PC-3 (cell line): ENCODE data around the gene CLN3. TPM values are rescaled to one million over a fixed set of nuclear protein-coding genes. Genes with fewer than 3 reads are reported as not detected.

Source experiments
- ATAC-seq: fragments of 200-7000 bp; cut with Tn5 transposase; 2 replicates; pipeline ENCODE4 v1.9.1; 2020; ENCODE audit warnings: mild to moderate bottlenecking, moderate library complexity
- BruUV-seq: library from RNA; stranded (reverse); fragments of 400-500 nt; replicated peaks from 2 replicates; lab custom pipeline; 2021; lab: Mats Ljungman, UMichigan
- CTCF ChIA-PET: fragments of 300-600 bp; sonication (Branson Sonifier 250); formaldehyde crosslinking; loops from one replicate; lab custom pipeline; 2022; ENCODE audit warnings: antibody characterized with exemption; lab: Charles Lee
- POLR2A ChIA-PET: fragments of 300-600 bp; sonication (Branson Sonifier 250); formaldehyde crosslinking; loops from one replicate; lab custom pipeline; 2022; ENCODE audit warnings: antibody characterized with exemption; ENCODE audit not compliant: unreplicated experiment; lab: Charles Lee
- DNase-seq: peaks from one replicate; pipeline ENCODE4 v3.0.0-alpha.2; 2015
- H2AFZ ChIP-seq: fragments of 300-600 bp; sonication (generic); 2 replicates; pipeline ENCODE4 v1.6.0; 2016; ENCODE audit warnings: antibody characterized with exemption, low read length
- H3F3A ChIP-seq: fragments of 300-600 bp; sonication (generic); one replicate; pipeline ENCODE4 v1.6.0; 2017; ENCODE audit warnings: antibody characterized with exemption, low read length, control low read depth, mild to moderate bottlenecking; ENCODE audit not compliant: unreplicated experiment
- H3K27ac ChIP-seq: fragments of 300-600 bp; sonication (generic); 2 replicates; pipeline ENCODE4 v1.5.1; 2016; ENCODE audit warnings: mild to moderate bottlenecking, low read length
- H3K27me3 ChIP-seq: fragments of 300-600 bp; sonication (generic); 2 replicates; pipeline ENCODE4 v1.6.1; 2016; ENCODE audit warnings: low read length, mixed read lengths
- H3K36me3 ChIP-seq: fragments of 300-600 bp; sonication (generic); 2 replicates; pipeline ENCODE4 v1.6.1; 2016; ENCODE audit warnings: low read depth, mixed run types, low read length, mixed read lengths
- H3K4me1 ChIP-seq: fragments of 300-600 bp; sonication (generic); 2 replicates; pipeline ENCODE4 v1.5.1; 2016; ENCODE audit warnings: low read length; ENCODE audit not compliant: insufficient read depth
- H3K4me2 ChIP-seq: fragments of 300-600 bp; sonication (generic); 2 replicates; pipeline ENCODE4 v1.6.0; 2016; ENCODE audit warnings: low read length
- H3K4me3 ChIP-seq: fragments of 300-600 bp; sonication (generic); 2 replicates; pipeline ENCODE4 v1.5.1; 2016; ENCODE audit warnings: mild to moderate bottlenecking, low read length, mixed read lengths
- H3K79me2 ChIP-seq: fragments of 300-600 bp; sonication (generic); 2 replicates; pipeline ENCODE4 v1.6.1; 2017; ENCODE audit warnings: low read length, mixed read lengths
- H3K9ac ChIP-seq: fragments of 300-600 bp; sonication (generic); 2 replicates; pipeline ENCODE4 v1.6.0; 2016; ENCODE audit warnings: mild to moderate bottlenecking, low read length
- H3K9me2 ChIP-seq: fragments of 300-600 bp; sonication (generic); replicated peaks from 2 replicates; pipeline ENCODE4 v1.6.1; 2016; ENCODE audit warnings: mixed run types, low read length, mixed read lengths
- H3K9me3 ChIP-seq: fragments of 300-600 bp; sonication (generic); 2 replicates; pipeline ENCODE4 v1.6.1; 2016; ENCODE audit warnings: low read length, mixed read lengths
- H4K20me1 ChIP-seq: fragments of 300-600 bp; sonication (generic); 2 replicates; pipeline ENCODE4 v1.6.1; 2016; ENCODE audit warnings: low read length, mixed read lengths
- CTCF ChIP-seq: fragments of 300-600 bp; sonication (generic); conservative IDR thresholded peaks from 2 replicates; pipeline ENCODE4 v1.5.1; 2017; ENCODE audit warnings: antibody characterized with exemption, low read depth, mild to moderate bottlenecking, low read length
- EZH2 ChIP-seq: fragments of 300-600 bp; sonication (generic); IDR thresholded peaks from one replicate; pipeline ENCODE4 v1.6.1; 2017; ENCODE audit warnings: antibody characterized with exemption, mild to moderate bottlenecking, low read length; ENCODE audit not compliant: unreplicated experiment
- EZH2phosphoT487 ChIP-seq: fragments of 300-600 bp; sonication (generic); IDR thresholded peaks from 2 replicates; pipeline ENCODE4 v1.6.1; 2018; ENCODE audit warnings: mild to moderate bottlenecking, antibody characterized with exemption, low read length, borderline replicate concordance
- intact Hi-C: fragments of 100-400 bp; cut with micrococcal nuclease; formaldehyde crosslinking; loops from 2 replicates; pipeline ENCODE4 v1.9.0; 2023
- total RNA-seq: library from RNA; depleted of rRNA; stranded (reverse); fragments of >200 nt; gene quantifications from 2 replicates; pipeline ENCODE4 v1.2.3, GENCODE V29; 2014

CLN3 gene
- total RNA-seq, 1 experiment from 2014 or later = 13.3 TPM

DNA sequence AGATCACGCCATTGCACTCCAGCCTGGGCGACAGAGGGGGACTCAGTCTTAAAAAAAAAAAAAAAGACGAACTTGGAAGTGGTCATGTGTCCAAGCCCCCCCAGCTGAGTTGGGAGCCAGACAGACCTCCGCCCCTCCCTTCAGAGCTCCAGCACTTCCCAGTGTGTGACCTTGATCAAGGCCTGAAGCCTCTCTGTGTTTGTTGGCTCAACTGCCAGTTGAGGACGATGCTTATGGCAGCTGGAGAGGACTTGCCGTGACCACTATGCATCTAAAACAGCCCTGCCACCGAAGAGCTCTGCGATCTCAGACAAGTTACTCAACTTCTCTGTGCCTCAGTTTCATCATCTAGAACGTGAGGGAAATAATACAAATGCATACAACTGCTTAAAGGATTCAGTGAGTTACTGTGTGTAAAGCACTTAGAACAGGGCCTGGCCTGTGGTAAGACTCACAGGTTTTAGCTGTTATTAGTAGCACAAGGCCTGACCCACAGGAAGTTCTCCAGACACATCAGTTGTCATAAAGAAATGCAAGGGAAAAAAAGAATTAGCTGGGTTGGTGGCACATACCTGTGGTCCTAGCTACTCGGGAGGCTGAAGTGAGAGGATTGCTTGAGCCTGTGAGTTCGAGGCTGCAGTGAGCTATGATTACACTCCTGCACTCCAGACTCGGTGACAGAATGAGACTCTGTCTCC lies 21.8 kb upstream of the CLN3 start:
- no peak overlapping the region for H3K27ac ChIP-seq
- POLR2A ChIA-PET = no interaction called here
- no TSS peak for BruUV-seq

GRCh38 chr16:28511801-28512789 lies 20.2 kb upstream of the CLN3 start:
- no peaks in the 10 kb centered on the region for H3K27me3 ChIP-seq
- no peaks in the 10 kb centered on the region for H3K4me1 ChIP-seq
- no peaks in the 10 kb centered on the region for H3K36me3 ChIP-seq
- BruUV-seq = no TSS peak
- no peak overlapping the region for H3K4me3 ChIP-seq
- H3F3A ChIP-seq = no peaks in the 10 kb centered on the region
- H3K79me2 ChIP-seq = no peaks in the 10 kb centered on the region
- no peak overlapping the region for H3K9ac ChIP-seq
- no peaks in the 10 kb centered on the region for H3K9me2 ChIP-seq
- H3K4me2 ChIP-seq = no peak overlapping the region
- H3K9me3 ChIP-seq = no peaks in the 10 kb centered on the region
- intact Hi-C loops = no loop called here
- ChIA-PET CTCF (no interaction called here), POLR2A (no interaction called here)
- TF ChIP-seq EZH2phosphoT487 (no peak), EZH2 (no peak)
- no peak overlapping the region for H2AFZ ChIP-seq
- no peaks in the 10 kb centered on the region for H4K20me1 ChIP-seq
- DNase-seq (no peak), ATAC-seq (no peak)
- H3K27ac ChIP-seq = no peak overlapping the region

More for the DNA sequence above, 21.8 kb upstream of the CLN3 start:
- no peak for ATAC-seq
- H3K4me3 ChIP-seq = no peak overlapping the region
- no peaks in the 10 kb centered on the region for H3K36me3 ChIP-seq
- no peaks in the 10 kb centered on the region for H3K4me1 ChIP-seq
- no peaks in the 10 kb centered on the region for H3F3A ChIP-seq
- no peaks in the 10 kb centered on the region for H3K9me2 ChIP-seq
- H4K20me1 ChIP-seq = no peaks in the 10 kb centered on the region
- H3K4me2 ChIP-seq = no peak overlapping the region
- H3K9me3 ChIP-seq = no peaks in the 10 kb centered on the region
- DNase-seq = no peak
- intact Hi-C loops = no loop called here
- no peaks in the 10 kb centered on the region for H3K27me3 ChIP-seq
- no peak overlapping the region for H3K9ac ChIP-seq
- no peak for TF ChIP-seq CTCF
- TF ChIP-seq EZH2phosphoT487 = no peak
- TF ChIP-seq EZH2 = no peak
- CTCF ChIA-PET = no interaction called here
- no peaks in the 10 kb centered on the region for H3K79me2 ChIP-seq
- H2AFZ ChIP-seq = no peak overlapping the region

DNA sequence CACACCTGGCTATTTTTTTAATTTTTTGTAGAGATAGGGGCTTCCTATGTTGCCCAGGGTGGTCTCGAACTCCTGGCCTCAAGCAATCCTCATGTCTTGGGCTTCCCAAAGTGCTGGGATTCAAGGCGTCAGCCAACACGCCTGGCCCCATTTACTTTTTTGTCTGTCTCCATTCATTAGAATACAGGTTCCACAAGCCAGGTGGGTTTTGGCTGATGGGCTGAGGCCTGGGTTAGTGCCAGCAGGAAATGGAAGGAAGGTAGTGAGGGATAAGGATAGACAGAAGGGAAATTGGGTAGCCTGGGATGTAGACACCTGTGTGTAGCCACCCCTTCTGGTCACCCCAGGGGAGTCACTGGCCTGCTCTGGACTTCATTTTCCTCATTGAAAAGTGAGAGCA lies 19.2 kb upstream of the CLN3 start:
- Histone ChIP-seq H3K27me3 (no peaks in the 10 kb centered on the region), H4K20me1 (no peaks in the 10 kb centered on the region), H3K9me2 (no peaks in the 10 kb centered on the region), H3K4me2 (no peak overlapping the region), H3K79me2 (no peaks in the 10 kb centered on the region), H3K27ac (no peak overlapping the region), H3K9ac (no peak overlapping the region), H3K9me3 (no peaks in the 10 kb centered on the region), H3F3A (no peaks in the 10 kb centered on the region), H2AFZ (no peak overlapping the region), H3K4me3 (no peak overlapping the region), H3K36me3 (no peaks in the 10 kb centered on the region), H3K4me1 (no peaks in the 10 kb centered on the region)
- ATAC-seq = no peak
- POLR2A ChIA-PET = no interaction called here
- intact Hi-C loops = no loop called here
- TF ChIP-seq EZH2 (no peak), EZH2phosphoT487 (no peak), CTCF (no peak)
- DNase-seq = peak; percentile 16
- CTCF ChIA-PET = no interaction called here
- BruUV-seq = no TSS peak
